Putamen (tissue), 1 donor: ENCODE data around the gene KCNMA1.

ENCODE experiments used
- DNase-seq: peaks from one replicate; pipeline ENCODE4 v3.0.0-alpha.2; 2016; ENCODE audit warnings: low spot score

Gene KCNMA1

GRCh38 chr10:77205135-77205534 is 432.5 kb downstream of the KCNMA1 start:
- no peak for DNase-seq

DNA sequence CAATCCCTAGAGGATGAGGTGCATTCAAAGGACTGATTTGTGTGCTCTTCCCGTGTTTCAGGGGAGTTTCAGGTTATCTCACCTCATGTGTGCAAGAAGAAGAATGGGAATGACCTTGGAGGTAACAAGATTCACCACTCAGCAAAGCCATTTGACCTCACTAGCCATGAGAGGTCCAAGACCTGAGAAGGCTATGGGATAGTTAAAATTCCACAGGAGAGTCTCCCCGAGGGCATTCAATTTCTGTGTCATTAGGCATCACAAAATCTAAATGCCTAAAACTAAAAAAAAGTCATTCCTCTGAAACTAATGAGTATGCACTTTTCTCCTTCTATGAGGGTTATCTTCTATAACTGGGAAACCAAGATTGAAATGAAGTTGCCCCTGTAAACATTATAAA is 433.4 kb downstream of the KCNMA1 start:
- DNase-seq = no peak

DNA sequence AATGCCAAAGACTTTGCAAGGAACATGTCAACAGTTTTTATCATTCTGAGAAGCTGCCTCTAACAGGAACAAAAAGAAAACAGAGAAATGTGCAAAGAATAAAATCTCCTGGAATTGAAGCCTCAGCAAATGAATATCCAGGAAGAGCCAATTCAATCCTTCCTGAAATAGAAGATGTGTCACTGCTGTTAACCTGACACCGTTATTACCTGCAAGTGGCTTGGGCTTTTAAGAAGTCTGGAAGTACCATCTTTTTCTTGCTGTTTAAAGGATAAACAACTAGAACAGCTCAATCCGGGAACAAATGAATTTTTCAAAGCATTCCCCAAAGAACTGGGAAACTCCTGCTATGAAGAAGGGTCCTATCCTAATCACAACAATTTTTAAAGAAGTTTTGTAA is 434.8 kb downstream of the KCNMA1 start:
- DNase-seq = no peak

DNA sequence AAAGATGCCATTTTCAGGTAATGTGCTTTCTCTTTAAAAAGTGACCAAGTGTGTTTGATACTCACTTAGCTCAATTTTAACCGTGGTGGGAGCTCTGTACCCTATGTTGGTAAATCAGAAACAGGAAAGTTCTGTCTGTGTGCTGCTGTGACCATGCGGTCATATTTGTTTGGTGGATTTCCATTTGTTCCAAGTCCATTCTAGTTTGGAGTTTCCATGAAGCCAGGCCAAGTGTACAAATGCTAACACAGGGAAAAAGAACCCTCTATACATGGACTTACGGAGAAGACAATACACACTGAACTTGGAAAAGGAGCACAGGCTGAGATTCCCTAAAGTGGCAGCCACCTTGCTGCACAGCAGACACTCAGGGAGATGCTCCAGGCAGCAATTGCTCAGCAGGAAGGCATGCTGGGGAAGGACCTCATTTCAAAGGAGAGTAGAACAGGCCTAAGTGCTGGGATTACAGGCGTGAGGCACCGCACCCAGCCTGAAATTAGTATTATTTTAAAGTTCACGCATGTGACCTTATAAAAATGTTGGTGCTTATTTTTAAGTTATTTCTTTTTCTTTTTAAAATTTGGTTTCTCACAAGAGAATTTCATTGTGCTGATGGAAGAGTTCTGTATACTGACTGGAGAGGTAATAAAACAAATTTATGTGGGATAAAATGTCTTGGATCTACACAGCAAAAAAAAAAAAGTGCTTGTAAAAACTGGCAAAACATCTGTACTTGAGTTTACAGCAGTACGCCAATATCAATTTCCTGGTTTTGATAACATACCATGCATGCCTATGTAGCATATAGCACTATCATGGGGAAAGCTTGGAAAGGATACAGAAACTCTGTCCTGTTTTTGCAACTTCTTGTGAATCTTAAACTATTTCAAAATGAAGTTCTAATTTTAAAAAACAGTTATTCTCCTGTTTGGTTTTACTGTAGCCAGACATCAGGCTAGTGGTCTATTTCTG is 436.2 kb downstream of the KCNMA1 start:
- no peak for DNase-seq

DNA sequence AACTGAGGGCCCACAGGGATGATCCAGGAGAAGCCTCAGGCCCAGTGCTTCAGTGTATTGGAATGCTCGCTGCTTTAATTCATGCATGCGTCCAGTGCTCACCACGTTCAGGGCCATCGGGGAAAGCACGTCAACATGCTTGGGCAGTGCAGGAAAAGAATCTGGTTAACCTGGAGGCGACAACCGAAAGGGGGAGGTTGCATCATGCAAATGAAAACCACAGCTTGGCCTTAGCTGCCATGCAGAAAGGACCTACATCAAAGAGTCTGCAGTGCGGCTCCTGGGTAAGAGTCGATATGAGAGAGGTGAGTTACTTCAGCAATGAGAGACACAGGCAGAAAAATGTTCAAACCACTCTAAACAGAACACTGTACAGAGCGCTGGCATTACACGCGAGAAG is 440.1 kb downstream of the KCNMA1 start:
- DNase-seq = no peak

- DNase-seq = no peak
These were observed 441.0 kb downstream of the KCNMA1 start for GRCh38 chr10:77196614-77197013.

DNA sequence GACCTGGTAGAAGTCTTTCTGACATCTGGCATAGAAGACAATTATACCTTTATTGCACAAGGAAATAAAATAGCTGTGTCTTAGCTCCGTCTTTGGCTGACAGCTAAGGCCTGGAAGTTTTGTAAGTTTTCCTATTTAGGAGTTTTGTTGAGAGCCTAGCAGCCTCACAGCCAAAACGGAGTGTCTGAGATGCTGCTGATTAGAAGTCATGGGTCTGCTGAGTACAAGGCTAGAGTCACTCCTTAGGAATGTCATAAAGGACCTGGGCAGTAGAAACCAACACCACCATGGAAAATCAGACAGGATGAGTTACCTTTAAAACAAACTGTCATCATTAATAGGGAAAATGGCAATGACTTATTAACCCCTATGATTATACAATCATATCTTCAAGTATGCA is 442.5 kb downstream of the KCNMA1 start:
- no peak for DNase-seq

- DNase-seq = no peak
These were observed 444.6 kb downstream of the KCNMA1 start for GRCh38 chr10:77193001-77193400.

GRCh38 chr10:77192402-77192801 is 445.2 kb downstream of the KCNMA1 start:
- DNase-seq = no peak

DNA sequence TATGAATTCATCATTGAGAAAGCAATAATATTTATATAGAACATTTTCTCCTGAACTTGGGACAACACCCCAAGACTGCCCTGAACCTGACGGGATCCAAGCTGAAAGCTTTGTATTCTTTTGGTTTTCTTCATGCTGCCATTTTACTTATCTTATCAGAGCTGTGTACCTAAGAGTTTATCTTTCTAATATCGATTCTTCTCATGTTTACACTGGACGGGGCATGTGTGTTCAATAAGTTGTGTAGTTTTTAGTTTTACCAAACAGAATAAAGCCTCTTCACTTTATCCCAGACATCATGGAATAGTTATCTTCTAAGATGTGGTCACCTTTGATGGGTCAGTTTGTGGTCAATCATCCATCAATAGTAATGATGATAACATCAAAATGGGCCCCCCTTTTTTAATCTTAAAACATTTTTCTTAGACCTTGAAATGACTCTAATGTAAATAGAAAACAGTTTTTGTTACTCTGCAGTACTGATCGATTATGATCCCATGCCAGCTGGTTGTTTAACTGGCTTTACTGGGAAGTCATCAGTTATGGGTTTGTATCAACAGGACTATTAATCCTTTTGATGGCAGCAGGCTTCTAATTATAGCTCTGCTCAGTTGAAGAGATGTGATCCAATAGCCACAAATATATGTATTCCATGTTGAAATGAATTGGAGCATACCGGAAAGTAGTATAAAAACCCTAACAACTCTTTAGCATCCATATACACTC is 446.1 kb downstream of the KCNMA1 start:
- no peak for DNase-seq

- no peak for DNase-seq
These were observed 447.3 kb downstream of the KCNMA1 start for GRCh38 chr10:77190291-77190690.

- DNase-seq = no peak
These were observed 448.1 kb downstream of the KCNMA1 start for GRCh38 chr10:77189520-77189919.

DNA sequence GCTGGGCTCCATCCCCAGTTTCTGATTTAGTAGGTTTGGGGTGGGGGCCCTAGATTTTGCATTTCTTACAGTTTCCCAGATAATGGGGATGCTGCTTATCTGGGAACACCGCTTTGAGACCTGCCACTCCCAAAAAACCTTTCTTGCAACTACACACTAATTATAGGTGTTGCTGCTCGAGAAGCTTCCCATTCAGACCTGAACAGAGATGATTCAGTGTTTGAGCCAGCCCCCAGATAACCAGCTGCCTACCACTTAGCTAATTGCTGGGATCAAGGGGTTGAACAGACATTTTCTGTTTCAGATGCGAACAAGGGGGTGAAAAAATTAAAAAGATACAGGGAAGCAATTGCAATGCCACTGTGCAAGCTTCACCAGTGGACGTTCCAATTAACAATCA is 448.5 kb downstream of the KCNMA1 start:
- DNase-seq = no peak

- no peak for DNase-seq
These were observed 449.1 kb downstream of the KCNMA1 start for GRCh38 chr10:77188521-77188920.

GRCh38 chr10:77188000-77188395 is 449.6 kb downstream of the KCNMA1 start:
- DNase-seq = no peak

- no peak for DNase-seq
These were observed 450.1 kb downstream of the KCNMA1 start for GRCh38 chr10:77187376-77187999.

GRCh38 chr10:77186936-77187335 is 450.7 kb downstream of the KCNMA1 start:
- DNase-seq = no peak

DNA sequence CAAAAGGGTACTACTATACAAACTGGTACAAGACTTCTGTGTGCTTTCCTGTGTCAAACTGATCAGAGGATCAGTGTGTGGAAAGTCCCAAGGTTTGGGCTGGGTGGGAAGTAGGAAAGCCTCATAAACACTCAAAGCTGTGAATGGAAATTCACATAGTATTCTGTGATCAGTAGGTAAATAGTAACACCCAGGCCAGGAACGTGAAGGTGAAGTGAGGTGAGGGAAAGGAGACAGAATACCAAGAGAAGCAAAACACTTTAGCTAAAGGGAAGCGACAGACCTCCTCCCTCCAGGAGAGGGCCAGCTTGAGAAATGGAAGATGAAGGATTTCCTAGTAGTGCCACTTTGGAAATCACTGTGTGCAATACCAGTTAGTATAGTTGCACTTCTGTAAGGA is 451.9 kb downstream of the KCNMA1 start:
- DNase-seq = no peak

DNA sequence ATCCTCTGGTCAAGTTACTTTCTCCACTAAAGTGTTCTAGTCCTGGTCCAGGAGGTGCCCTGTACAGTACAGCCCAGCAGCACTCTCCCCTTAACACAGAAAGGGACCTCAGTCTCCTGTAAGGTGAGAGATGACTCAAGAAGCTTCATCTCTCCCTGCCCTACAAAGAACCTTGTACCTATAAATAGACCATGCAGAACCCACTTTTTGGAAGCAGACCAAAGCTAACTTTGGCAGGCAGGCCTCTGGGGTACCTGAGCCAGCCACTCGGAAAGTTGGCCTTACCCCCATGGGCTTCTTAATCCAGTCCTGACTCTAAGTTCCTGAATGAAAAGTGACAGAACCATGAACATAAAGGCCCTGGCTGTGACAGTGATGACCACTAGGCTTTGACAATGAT is 454.8 kb downstream of the KCNMA1 start:
- no peak for DNase-seq

DNA sequence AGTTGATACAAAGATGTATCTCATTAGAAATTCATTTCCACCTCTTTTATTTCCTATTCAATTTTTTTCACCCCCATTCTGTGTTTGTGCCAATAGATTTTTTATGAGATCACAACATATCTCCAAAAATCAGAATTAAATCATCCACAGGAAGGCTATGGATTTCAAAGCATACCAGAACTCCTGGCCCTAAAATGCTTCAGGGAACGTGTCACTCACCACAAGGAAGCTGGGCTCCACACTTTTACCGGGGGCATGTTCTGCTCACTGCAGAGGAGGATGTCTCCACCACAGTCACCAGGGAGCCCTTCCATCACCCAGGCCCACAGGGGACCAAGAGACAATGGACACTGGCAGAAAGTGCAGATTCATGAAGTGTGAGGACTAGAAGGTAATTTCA is 456.8 kb downstream of the KCNMA1 start:
- no peak for DNase-seq

- no peak for DNase-seq
These were observed 457.5 kb downstream of the KCNMA1 start for GRCh38 chr10:77180104-77180503.

GRCh38 chr10:77179015-77179695 is 458.5 kb downstream of the KCNMA1 start:
- DNase-seq = no peak
